Breast epithelium (tissue), 4 donors: ENCODE measurements around the gene KCNJ12. TPM values are rescaled to one million over a fixed set of nuclear protein-coding genes. Genes with fewer than 3 reads are reported as not detected.

Experiments used
- DNase-seq, 2 donors: peaks; one replicate each; pipeline ENCODE4 v3.0.0-alpha.2; 2019; ENCODE audit warnings: low spot score in 2 of 2
- H3K27ac ChIP-seq, 2 donors: fragments of 200-600 bp; sonication (generic) in 1 of 2; one replicate each; pipeline ENCODE4 v1.5.1; 2016 to 2019; ENCODE audit warnings: mild to moderate bottlenecking in 1 of 2
- H3K27me3 ChIP-seq, 2 donors: fragments of 200-600 bp; sonication (generic) in 1 of 2; one replicate each; pipeline versions ENCODE4 v1.5.1 to v1.6.0; 2017 to 2019; ENCODE audit warnings: control low read depth in 1 of 2, mild to moderate bottlenecking in 1 of 2
- H3K36me3 ChIP-seq: fragments of 200-600 bp; one replicate; pipeline ENCODE4 v1.5.1; 2019
- H3K4me1 ChIP-seq, 2 donors: fragments of 200-600 bp; sonication (generic); one replicate each; pipeline ENCODE4 v1.5.1; 2016 to 2019; ENCODE audit warnings: control low read depth in 1 of 2
- H3K4me3 ChIP-seq, 3 donors: fragments of 200-600 bp; sonication (generic); 1 replicate in 2 of 3; 2 replicates in 1 of 3; pipeline ENCODE4 v1.5.1; 2016 to 2019; ENCODE audit warnings: mild to moderate bottlenecking in 3 of 3, moderate library complexity in 2 of 3
- H3K9me3 ChIP-seq, 2 donors: fragments of 200-600 bp; sonication (generic) in 1 of 2; one replicate each; pipeline ENCODE4 v1.5.1; 2016 to 2019; ENCODE audit warnings: control low read depth in 1 of 2
- POLR2A ChIP-seq: fragments of 450-650 bp; IDR thresholded peaks from one replicate; pipeline ENCODE4 v1.6.1; 2016; ENCODE audit warnings: antibody characterized with exemption, mild to moderate bottlenecking, moderate library complexity
- POLR2AphosphoS5 ChIP-seq, 3 donors: sonication (generic); formaldehyde crosslinking; IDR thresholded peaks; one replicate each; pipeline ENCODE4 v1.6.1; 2017; ENCODE audit warnings: antibody characterized with exemption in 3 of 3
- intact Hi-C: fragments of 100-400 bp; cut with DNase I; formaldehyde crosslinking; loops from one replicate; pipeline ENCODE4 v1.15.1; 2023; ENCODE audit warnings: low total_unique reads
- total RNA-seq, 3 donors: library from RNA; depleted of rRNA; stranded (reverse); fragments of >200 nt; gene quantifications; one replicate each; pipeline ENCODE4 v1.1.0, GENCODE V29; 2016
- TF ChIP-seq, protein P1 (sequence below), 3 donors: fragments of 450-650 bp; IDR thresholded peaks; one replicate each; pipeline ENCODE4 v1.5.1; 2016 to 2017; ENCODE audit warnings: antibody characterized with exemption in 3 of 3, mild to moderate bottlenecking in 3 of 3, moderate library complexity in 3 of 3

The KCNJ12 gene
- total RNA-seq, 3 donors from 2014 or later = 0.73 to 1.4 (median 0.98) TPM

DNA sequence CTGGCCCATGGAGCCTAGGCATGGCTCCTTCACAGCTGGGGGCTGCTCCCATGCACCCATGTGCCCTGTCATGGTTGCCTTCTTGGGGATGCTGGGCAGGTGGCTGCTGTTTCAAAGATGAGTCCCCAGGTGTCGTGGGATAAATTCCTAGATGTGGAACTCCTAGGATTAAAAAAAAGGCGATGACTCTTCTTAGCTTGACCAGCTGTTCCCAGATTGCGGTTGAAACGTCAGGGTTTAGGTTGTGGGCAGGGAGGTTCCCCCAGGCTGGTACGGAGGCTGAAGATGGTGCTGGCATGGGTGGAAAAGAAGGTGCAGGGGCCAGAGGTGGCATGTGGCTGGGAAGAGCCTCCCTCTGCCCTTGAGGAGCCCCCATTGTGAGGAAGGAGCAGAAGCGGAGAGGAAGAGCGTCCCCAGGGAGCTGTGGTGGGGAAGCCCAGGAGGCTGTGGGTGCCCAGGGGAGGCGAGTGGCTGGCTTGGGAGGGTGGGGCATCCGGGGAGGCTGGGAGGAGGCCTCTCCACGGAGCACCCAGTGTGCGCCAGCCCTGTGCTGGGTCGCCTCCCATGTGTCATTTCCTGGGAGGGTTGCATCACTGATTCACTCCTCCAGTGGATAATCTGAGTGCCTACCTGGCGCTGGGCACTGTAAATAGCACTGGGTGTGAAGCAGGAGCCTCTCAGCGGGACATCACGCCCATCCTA lies 7.5 kb upstream of the KCNJ12 start:
- Histone ChIP-seq H3K27ac (no peak overlapping the region), H3K9me3 (no peaks in the 10 kb centered on the region), H3K4me1 (no peaks in the 10 kb centered on the region), H3K36me3 (no peaks in the 10 kb centered on the region), H3K4me3 (no peak overlapping the region), H3K27me3 (no peaks in the 10 kb centered on the region)
- intact Hi-C loops = loop anchor here (10.0 kb wide), 1 partner anchor 1994 kb away; the partner anchor contains the start of gene MAPK7
- no peak for TF ChIP-seq POLR2A
- no peak for TF ChIP-seq POLR2AphosphoS5 (IDR thresholded peaks at IDR 0.05)
- TF ChIP-seq, protein P1, sequence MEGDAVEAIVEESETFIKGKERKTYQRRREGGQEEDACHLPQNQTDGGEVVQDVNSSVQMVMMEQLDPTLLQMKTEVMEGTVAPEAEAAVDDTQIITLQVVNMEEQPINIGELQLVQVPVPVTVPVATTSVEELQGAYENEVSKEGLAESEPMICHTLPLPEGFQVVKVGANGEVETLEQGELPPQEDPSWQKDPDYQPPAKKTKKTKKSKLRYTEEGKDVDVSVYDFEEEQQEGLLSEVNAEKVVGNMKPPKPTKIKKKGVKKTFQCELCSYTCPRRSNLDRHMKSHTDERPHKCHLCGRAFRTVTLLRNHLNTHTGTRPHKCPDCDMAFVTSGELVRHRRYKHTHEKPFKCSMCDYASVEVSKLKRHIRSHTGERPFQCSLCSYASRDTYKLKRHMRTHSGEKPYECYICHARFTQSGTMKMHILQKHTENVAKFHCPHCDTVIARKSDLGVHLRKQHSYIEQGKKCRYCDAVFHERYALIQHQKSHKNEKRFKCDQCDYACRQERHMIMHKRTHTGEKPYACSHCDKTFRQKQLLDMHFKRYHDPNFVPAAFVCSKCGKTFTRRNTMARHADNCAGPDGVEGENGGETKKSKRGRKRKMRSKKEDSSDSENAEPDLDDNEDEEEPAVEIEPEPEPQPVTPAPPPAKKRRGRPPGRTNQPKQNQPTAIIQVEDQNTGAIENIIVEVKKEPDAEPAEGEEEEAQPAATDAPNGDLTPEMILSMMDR (IDR thresholded peaks at IDR 0.05) = no peak
- DNase-seq = no peak

DNA sequence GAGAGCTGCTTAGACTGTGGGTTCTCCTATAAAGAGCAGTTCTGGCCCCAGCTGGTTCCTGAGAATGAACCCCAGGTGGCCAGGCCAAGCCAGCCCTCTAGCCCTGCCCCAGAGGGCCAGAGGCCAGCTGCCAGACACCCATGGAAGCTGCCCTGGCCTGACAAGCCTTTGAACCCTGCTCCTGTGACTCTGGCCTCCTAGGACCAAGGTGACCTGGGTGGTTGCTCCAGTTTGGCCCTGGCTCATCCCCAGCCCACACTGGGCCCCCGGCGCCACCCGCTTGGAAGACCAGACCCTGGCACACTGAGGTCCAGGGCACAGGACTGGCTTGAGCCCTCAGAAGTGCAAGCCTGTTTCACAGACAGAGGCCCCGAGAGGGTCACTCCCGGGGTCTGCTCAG lies 6.8 kb upstream of the KCNJ12 start:
- TF ChIP-seq, protein P1 (IDR thresholded peaks at IDR 0.05) = no peak
- TF ChIP-seq POLR2A (no peak), POLR2AphosphoS5 (IDR thresholded peaks at IDR 0.05) (no peak)

GRCh38 chr17:21370430-21370829 lies 5.7 kb upstream of the KCNJ12 start:
- TF ChIP-seq POLR2AphosphoS5 (IDR thresholded peaks at IDR 0.05) (no peak), POLR2A (no peak)
- TF ChIP-seq, protein P1 (IDR thresholded peaks at IDR 0.05) = no peak
- no peaks in the 10 kb centered on the region for H3K27me3 ChIP-seq
- H3K36me3 ChIP-seq = no peaks in the 10 kb centered on the region
- no peak overlapping the region for H3K27ac ChIP-seq
- no peaks in the 10 kb centered on the region for H3K4me1 ChIP-seq
- intact Hi-C loops = no loop called here
- H3K4me3 ChIP-seq = no peak overlapping the region
- H3K9me3 ChIP-seq = no peaks in the 10 kb centered on the region
- DNase-seq = no peak

More for the DNA sequence above, 6.8 kb upstream of the KCNJ12 start:
- intact Hi-C loops = loop anchor here (10.0 kb wide), 1 partner anchor 1995 kb away; the partner anchor contains the start of gene MAPK7
- H3K36me3 ChIP-seq = no peaks in the 10 kb centered on the region
- H3K4me3 ChIP-seq = no peak overlapping the region
- no peaks in the 10 kb centered on the region for H3K4me1 ChIP-seq
- DNase-seq = no peak
- H3K27ac ChIP-seq = no peak overlapping the region
- no peaks in the 10 kb centered on the region for H3K27me3 ChIP-seq
- no peaks in the 10 kb centered on the region for H3K9me3 ChIP-seq

- Histone ChIP-seq H3K9me3 (no peaks in the 10 kb centered on the region), H3K36me3 (no peaks in the 10 kb centered on the region), H3K4me1 (peaks cover 0 to 6% of the 10 kb centered on the region in 2 donors), H3K27ac (no peak overlapping the region), H3K27me3 (peaks cover 0 to 10% of the 10 kb centered on the region in 2 donors), H3K4me3 (no peak overlapping the region)
- DNase-seq = no peak
- TF ChIP-seq POLR2AphosphoS5 (IDR thresholded peaks at IDR 0.05) = no peak
- TF ChIP-seq, protein P1 (IDR thresholded peaks at IDR 0.05) = no peak
- TF ChIP-seq POLR2A = no peak
- intact Hi-C loops = no loop called here
Observed at GRCh38 chr17:21371511-21372081, 4.6 kb upstream of the KCNJ12 start.

DNA sequence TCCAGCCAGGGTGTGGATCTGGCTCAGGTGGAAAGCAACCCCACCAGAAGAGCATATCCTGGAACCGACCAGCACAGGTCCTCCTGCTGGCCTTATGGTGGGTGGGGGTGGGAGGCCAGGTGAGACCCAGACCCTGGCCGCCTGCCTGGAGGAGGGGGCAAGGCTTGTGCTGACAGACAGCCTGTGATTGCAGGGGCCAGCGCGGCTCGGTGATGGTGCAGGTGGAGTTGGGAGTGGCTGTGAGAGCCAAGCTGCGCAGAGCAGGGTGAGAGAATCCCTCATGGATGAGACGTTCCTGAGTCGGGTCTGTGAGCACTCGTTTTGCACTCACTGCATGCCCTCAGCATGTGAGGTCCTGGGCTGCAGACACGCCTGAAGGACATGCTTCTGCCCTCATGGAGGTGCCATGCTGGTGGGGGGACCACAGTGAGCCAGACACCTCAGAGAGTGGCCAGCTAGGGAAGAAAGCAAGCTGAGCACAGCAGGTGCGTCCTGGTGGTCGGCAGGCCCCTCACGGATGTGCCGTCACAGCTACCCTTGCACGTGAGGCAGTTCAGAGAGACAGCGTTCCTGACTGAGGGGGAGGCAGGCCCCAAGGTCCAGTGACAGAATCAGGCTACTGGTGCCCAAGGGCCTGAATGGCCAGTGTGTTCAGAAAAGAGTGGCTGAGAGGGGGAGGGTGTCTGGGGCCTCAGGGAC lies 3.8 kb upstream of the KCNJ12 start:
- H3K36me3 ChIP-seq = no peaks in the 10 kb centered on the region
- intact Hi-C loops = no loop called here
- H3K27ac ChIP-seq = no peak overlapping the region
- H3K9me3 ChIP-seq = no peaks in the 10 kb centered on the region
- TF ChIP-seq, protein P1 (IDR thresholded peaks at IDR 0.05) = no peak
- no peak for TF ChIP-seq POLR2AphosphoS5 (IDR thresholded peaks at IDR 0.05)
- TF ChIP-seq POLR2A = no peak
- peaks cover 4 to 11% of the 10 kb centered on the region in 2 donors for H3K4me1 ChIP-seq
- no peak for DNase-seq
- H3K4me3 ChIP-seq = no peak overlapping the region
- H3K27me3 ChIP-seq = peaks cover 0 to 18% of the 10 kb centered on the region in 2 donors
